SK-N-SH (cell line): ENCODE results near the gene SIL1. TPM values are rescaled to one million over a fixed set of nuclear protein-coding genes. Genes with fewer than 3 reads are reported as not detected.

ENCODE experiments used
- CTCF ChIA-PET: fragments of 300-600, 350-600 bp; formaldehyde crosslinking; extraction: SDS; loops from one replicate; lab custom pipeline; 2021; lab: Yijun Ruan, JAX
- POLR2A ChIA-PET: fragments of 350-600 bp; sonication (Branson Sonifier 250); formaldehyde crosslinking; extraction: SDS; loops from one replicate; lab custom pipeline; 2020; ENCODE audit warnings: antibody characterized with exemption, inconsistent platforms; lab: Yijun Ruan, JAX
- DNase-seq: peaks from one replicate; pipeline ENCODE4 v3.0.0; 2012
- H2AFZ ChIP-seq: fragments of 200-600 bp; sonication (generic); 2 replicates; pipeline ENCODE4 v1.8.1; 2016; ENCODE audit warnings: antibody characterized with exemption, mild to moderate bottlenecking, low read depth
- H3F3A ChIP-seq: fragments of 200-600 bp; sonication (generic); replicated peaks from 2 replicates; pipeline ENCODE3; 2016; ENCODE audit warnings: antibody characterized with exemption, mild to moderate bottlenecking; ENCODE audit not compliant: insufficient read depth
- H3K27ac ChIP-seq, 2 experiments: fragments of 200-500 bp in 1 of 2; fragments of 200-600 bp in 1 of 2; sonication (Bioruptor generic) in 1 of 2; sonication (generic), shearing (Covaris generic) in 1 of 2; 2 replicates each; pipeline versions ENCODE4 v1.5.1 to v1.6.1; 2014 to 2016; ENCODE audit warnings: low read depth in 2 of 2, inconsistent platforms in 1 of 2, low read length in 1 of 2, mild to moderate bottlenecking in 1 of 2, mixed read lengths in 1 of 2
- H3K27me3 ChIP-seq: fragments of 200-600 bp; sonication (generic), shearing (Covaris generic); 2 replicates; pipeline ENCODE4 v1.6.1; 2016; ENCODE audit warnings: mixed run types; ENCODE audit not compliant: insufficient read depth
- H3K36me3 ChIP-seq, 2 experiments: fragments of 200-500 bp in 1 of 2; fragments of 200-600 bp in 1 of 2; sonication (Bioruptor generic) in 1 of 2; sonication (generic) in 1 of 2; replicated peaks in 1 of 2; 2 replicates each; pipeline versions ENCODE3 to v1.5.1; 2014 to 2016; ENCODE audit warnings: low read length in 1 of 2, mild to moderate bottlenecking in 1 of 2; ENCODE audit not compliant: insufficient read depth in 2 of 2, control insufficient read depth in 1 of 2
- H3K4me1 ChIP-seq, 2 experiments: fragments of 200-500 bp in 1 of 2; fragments of 200-600 bp in 1 of 2; sonication (Bioruptor generic) in 1 of 2; sonication (generic), shearing (Covaris generic) in 1 of 2; 2 replicates each; pipeline versions ENCODE4 v1.5.1 to v1.6.1; 2014 to 2016; ENCODE audit warnings: low read depth in 1 of 2, low read length in 1 of 2, mixed run types in 1 of 2; ENCODE audit not compliant: insufficient read depth in 2 of 2, control insufficient read depth in 1 of 2
- H3K4me2 ChIP-seq: fragments of 200-600 bp; sonication (generic), shearing (Covaris generic); 2 replicates; pipeline ENCODE4 v1.6.1; 2017; ENCODE audit warnings: mixed run types
- H3K4me3 ChIP-seq, 2 experiments: fragments of 200-500 bp in 1 of 2; fragments of 200-600 bp in 1 of 2; sonication (Bioruptor generic) in 1 of 2; sonication (generic), shearing (Covaris generic) in 1 of 2; 2 replicates each; pipeline versions ENCODE4 v1.5.1 to v1.8.1; 2014 to 2016; ENCODE audit warnings: low read depth in 2 of 2, inconsistent platforms in 1 of 2, low read length in 1 of 2, mild to moderate bottlenecking in 1 of 2, mixed read lengths in 1 of 2, moderate library complexity in 1 of 2
- H3K79me2 ChIP-seq: fragments of 200-600 bp; sonication (generic); 2 replicates; pipeline ENCODE4 v1.8.1; 2017; ENCODE audit warnings: mild to moderate bottlenecking; ENCODE audit not compliant: insufficient read depth
- H3K9ac ChIP-seq: fragments of 200-600 bp; sonication (generic); 2 replicates; pipeline ENCODE4 v1.6.1; 2017; ENCODE audit warnings: mixed run types
- H3K9me2 ChIP-seq: fragments of 200-600 bp; sonication (generic); 2 replicates; pipeline ENCODE4 v1.6.1; 2017; ENCODE audit warnings: mixed run types
- H3K9me3 ChIP-seq: fragments of 200-600 bp; sonication (generic); 2 replicates; pipeline ENCODE4 v1.6.1; 2017; ENCODE audit warnings: mixed run types, mild to moderate bottlenecking, moderate library complexity
- H4K20me1 ChIP-seq: fragments of 200-600 bp; sonication (generic); 2 replicates; pipeline ENCODE4 v1.6.1; 2017; ENCODE audit warnings: mild to moderate bottlenecking, mixed run types; ENCODE audit not compliant: insufficient read depth
- CHD2 ChIP-seq: fragments of 150-350 bp; IDR thresholded peaks from 2 replicates; pipeline ENCODE4 v1.6.1; 2018; ENCODE audit warnings: low read length; ENCODE audit not compliant: partially characterized antibody
- CTCF ChIP-seq: fragments of 200-600 bp; sonication (generic); IDR thresholded peaks from 2 replicates; pipeline ENCODE4 v1.6.1; 2017; ENCODE audit warnings: antibody characterized with exemption, mild to moderate bottlenecking, moderate library complexity
- ELF1 ChIP-seq: IDR thresholded peaks from 2 replicates; pipeline ENCODE4 v1.4.0; 2012
- EP300 ChIP-seq, 2 experiments: IDR thresholded peaks; 2 replicates each; pipeline versions ENCODE4 v1.4.0 to v1.6.1; 2012; ENCODE audit warnings: borderline replicate concordance in 1 of 2, low read depth in 1 of 2, low read length in 1 of 2
- EZH2phosphoT487 ChIP-seq: fragments of 200-600 bp; sonication (generic); IDR thresholded peaks from 2 replicates; pipeline ENCODE4 v1.6.1; 2017; ENCODE audit warnings: low read depth, mixed run types, mild to moderate bottlenecking, antibody characterized with exemption, moderate library complexity, borderline replicate concordance
- FOXM1 ChIP-seq: IDR thresholded peaks from 2 replicates; pipeline ENCODE4 v1.4.0; 2012; ENCODE audit warnings: low read depth, mild to moderate bottlenecking
- IRF3 ChIP-seq: fragments of 150-350 bp; IDR thresholded peaks from 2 replicates; pipeline ENCODE4 v1.6.1; 2016; ENCODE audit warnings: mild to moderate bottlenecking, low read depth, low read length
- JUND ChIP-seq: IDR thresholded peaks from 2 replicates; pipeline ENCODE4 v1.4.0; 2012
- NFIC ChIP-seq: IDR thresholded peaks from 2 replicates; pipeline ENCODE4 v1.4.0; 2012; ENCODE audit warnings: borderline replicate concordance
- NRF1 ChIP-seq: IDR thresholded peaks from 2 replicates; pipeline ENCODE4 v1.6.1; 2012; ENCODE audit warnings: low read depth, mild to moderate bottlenecking, low read length
- RXRA ChIP-seq: IDR thresholded peaks from 2 replicates; pipeline ENCODE4 v1.4.0; 2012; ENCODE audit warnings: low read depth, mild to moderate bottlenecking, borderline replicate concordance
- SIN3A ChIP-seq: IDR thresholded peaks from 2 replicates; pipeline ENCODE4 v1.6.1; 2012; ENCODE audit warnings: low read depth, mild to moderate bottlenecking, low read length, moderate library complexity, borderline replicate concordance
- TCF12 ChIP-seq: IDR thresholded peaks from 2 replicates; pipeline ENCODE4 v1.4.0; 2012
- USF2 ChIP-seq: fragments of 150-350 bp; IDR thresholded peaks from 2 replicates; pipeline ENCODE4 v1.6.1; 2017; ENCODE audit warnings: antibody characterized with exemption, low read length, low read depth, borderline replicate concordance
- YY1 ChIP-seq: IDR thresholded peaks from 2 replicates; pipeline ENCODE4 v1.4.0; 2012; ENCODE audit warnings: low read depth, mild to moderate bottlenecking
- WGBS: methylation state at CpG from one replicate; pipeline ENCODE4 v1.1.6; 2017; ENCODE audit warnings: low lambda C conversion rate; 5-methylcytosine and 5-hydroxymethylcytosine counted together
- polyA plus RNA-seq, 3 experiments: library from polyadenylated mRNA; depleted of rRNA; stranded (reverse); fragments of >200 nt; gene quantifications; 2 replicates each; pipeline ENCODE4 v1.2.3, GENCODE V29; 2012

SIL1 gene
- polyA plus RNA-seq, 1 of the 3 experiments (the other 2 are of a cell fraction) = 25.9 TPM

GRCh38 chr5:139226131-139226530 is 28.0 kb upstream of the SIL1 start:
- no peaks in the 10 kb centered on the region for H3K9me3 ChIP-seq
- WGBS = 97% methylated on average over 2 of the region's 2 CpGs
- H3K36me3 ChIP-seq = no peaks in the 10 kb centered on the region
- no peaks in the 10 kb centered on the region for H4K20me1 ChIP-seq
- H3K79me2 ChIP-seq = no peaks in the 10 kb centered on the region
- H3K9me2 ChIP-seq = no peaks in the 10 kb centered on the region
- no peaks in the 10 kb centered on the region for H3K27me3 ChIP-seq
- CTCF ChIA-PET = interaction anchor here (1.3 kb wide), 1 partner anchor 36 kb away, joined by 4 read pairs; no protein-coding TSS in a partner anchor
- H3F3A ChIP-seq = no peaks in the 10 kb centered on the region
- DNase-seq = no peak
- TF ChIP-seq NRF1 = no peak
- H3K4me1 ChIP-seq = peaks cover 0 to 4% of the 10 kb centered on the region in 2 experiments; a peak in 1 of 4 replicates
- POLR2A ChIA-PET = no interaction called here
- no peak overlapping the region for H3K9ac ChIP-seq
- H3K4me3 ChIP-seq = no peak overlapping the region
- H3K4me2 ChIP-seq = no peak overlapping the region
- no peak overlapping the region for H2AFZ ChIP-seq
- no peak overlapping the region for H3K27ac ChIP-seq

- Histone ChIP-seq H3K4me3 (no peak overlapping the region), H2AFZ (no peak overlapping the region), H3F3A (no peaks in the 10 kb centered on the region), H3K4me2 (no peak overlapping the region), H3K9me3 (no peaks in the 10 kb centered on the region), H3K27ac (no peak overlapping the region), H3K36me3 (no peaks in the 10 kb centered on the region), H3K9me2 (no peaks in the 10 kb centered on the region), H3K27me3 (no peaks in the 10 kb centered on the region), H3K9ac (no peak overlapping the region), H3K79me2 (no peaks in the 10 kb centered on the region), H4K20me1 (no peaks in the 10 kb centered on the region), H3K4me1 (peaks cover 0 to 4% of the 10 kb centered on the region in 2 experiments; a peak in 1 of 4 replicates)
- CTCF ChIA-PET = no interaction called here
- WGBS = 81% methylated on average over 3 of the region's 3 CpGs
- POLR2A ChIA-PET = no interaction called here
- TF ChIP-seq USF2 = no peak
- no peak for TF ChIP-seq CHD2
- no peak for TF ChIP-seq YY1
- no peak for TF ChIP-seq NFIC
- TF ChIP-seq TCF12 = no peak
- TF ChIP-seq EZH2phosphoT487 = no peak
- no peak for TF ChIP-seq IRF3
- TF ChIP-seq FOXM1 = no peak
- no peak for TF ChIP-seq JUND
- no peak for TF ChIP-seq ELF1
- TF ChIP-seq EP300 (IDR thresholded peaks at IDR 0.05; ENCODE audit: borderline replicate concordance in 1 of 2, low read depth in 1 of 2, low read length in 1 of 2) = no peak
- TF ChIP-seq CTCF = no peak
- TF ChIP-seq SIN3A = no peak
- TF ChIP-seq RXRA = no peak
- DNase-seq = no peak
These were observed 25.3 kb upstream of the SIL1 start for GRCh38 chr5:139223481-139223880.
